Calu3 (cell line): ENCODE measurements around the gene CIB2. TPM values are rescaled to one million over a fixed set of nuclear protein-coding genes. Genes with fewer than 3 reads are reported as not detected.

Experiments
- BruUV-seq: library from RNA; stranded (reverse); fragments of 400-500 nt; replicated peaks from 2 replicates; lab custom pipeline; 2021; lab: Mats Ljungman, UMichigan
- CTCF ChIA-PET: fragments of 300-600 bp; sonication (Branson Sonifier 250); formaldehyde crosslinking; loops from one replicate; lab custom pipeline; 2022; ENCODE audit warnings: antibody characterized with exemption; lab: Charles Lee
- DNase-seq: peaks from one replicate; pipeline ENCODE4 v3.0.0; 2022
- H3K27ac Mint-ChIP-seq: one replicate; pipeline ENCODE4 v1.8.0; 2022; ENCODE audit warnings: mixed read lengths; ENCODE audit not compliant: unreplicated experiment
- H3K27me3 Mint-ChIP-seq: one replicate; pipeline ENCODE4 v1.8.0; 2022; ENCODE audit warnings: mixed read lengths; ENCODE audit not compliant: unreplicated experiment
- H3K36me3 Mint-ChIP-seq: one replicate; pipeline ENCODE4 v1.8.0; 2022; ENCODE audit warnings: mild to moderate bottlenecking, moderate library complexity, mixed read lengths; ENCODE audit not compliant: insufficient read depth, unreplicated experiment
- H3K4me1 Mint-ChIP-seq: one replicate; pipeline ENCODE4 v1.8.0; 2022; ENCODE audit warnings: mild to moderate bottlenecking, low read depth, mixed read lengths; ENCODE audit not compliant: unreplicated experiment
- H3K4me3 Mint-ChIP-seq: one replicate; pipeline ENCODE4 v1.8.0; 2022; ENCODE audit warnings: mild to moderate bottlenecking, low read depth, moderate library complexity, mixed read lengths; ENCODE audit not compliant: unreplicated experiment
- H3K9me3 Mint-ChIP-seq: one replicate; pipeline ENCODE4 v1.8.0; 2022; ENCODE audit warnings: low read depth, mixed read lengths; ENCODE audit not compliant: unreplicated experiment
- intact Hi-C: fragments of 100-400 bp; cut with micrococcal nuclease; formaldehyde crosslinking; loops from one replicate; pipeline ENCODE4 v1.10.0; 2022; ENCODE audit not compliant: unreplicated experiment
- total RNA-seq: library from RNA; stranded (reverse); gene quantifications from 2 replicates; pipeline ENCODE4 v1.2.3, GENCODE V29; 2022
- TF ChIP-seq, protein P1 (sequence below): fragments of 200-600 bp; IDR thresholded peaks from one replicate; pipeline ENCODE4 v1.8.0; 2022; ENCODE audit warnings: antibody characterized with exemption; ENCODE audit not compliant: unreplicated experiment

The CIB2 gene
- total RNA-seq, 1 experiment from 2014 or later: 15.7 TPM

- intact Hi-C loops: loop anchor here (5.0 kb wide), 1 partner anchor 59 kb away; no protein-coding TSS in a partner anchor
- CTCF ChIA-PET: interaction anchor here (0.6 to 1.0 kb wide), 6 partner anchors 9 to 189 kb away, joined by 3 to 8 read pairs (median 4); no protein-coding TSS in a partner anchor
- Mint-ChIP-seq H3K4me1 (no peaks in the 10 kb centered on the region), H3K36me3 (no peaks in the 10 kb centered on the region), H3K27ac (no peak overlapping the region), H3K9me3 (no peaks in the 10 kb centered on the region), H3K27me3 (no peaks in the 10 kb centered on the region), H3K4me3 (no peak overlapping the region)
- no TSS peak for BruUV-seq
- DNase-seq: no peak
- TF ChIP-seq, protein P1, sequence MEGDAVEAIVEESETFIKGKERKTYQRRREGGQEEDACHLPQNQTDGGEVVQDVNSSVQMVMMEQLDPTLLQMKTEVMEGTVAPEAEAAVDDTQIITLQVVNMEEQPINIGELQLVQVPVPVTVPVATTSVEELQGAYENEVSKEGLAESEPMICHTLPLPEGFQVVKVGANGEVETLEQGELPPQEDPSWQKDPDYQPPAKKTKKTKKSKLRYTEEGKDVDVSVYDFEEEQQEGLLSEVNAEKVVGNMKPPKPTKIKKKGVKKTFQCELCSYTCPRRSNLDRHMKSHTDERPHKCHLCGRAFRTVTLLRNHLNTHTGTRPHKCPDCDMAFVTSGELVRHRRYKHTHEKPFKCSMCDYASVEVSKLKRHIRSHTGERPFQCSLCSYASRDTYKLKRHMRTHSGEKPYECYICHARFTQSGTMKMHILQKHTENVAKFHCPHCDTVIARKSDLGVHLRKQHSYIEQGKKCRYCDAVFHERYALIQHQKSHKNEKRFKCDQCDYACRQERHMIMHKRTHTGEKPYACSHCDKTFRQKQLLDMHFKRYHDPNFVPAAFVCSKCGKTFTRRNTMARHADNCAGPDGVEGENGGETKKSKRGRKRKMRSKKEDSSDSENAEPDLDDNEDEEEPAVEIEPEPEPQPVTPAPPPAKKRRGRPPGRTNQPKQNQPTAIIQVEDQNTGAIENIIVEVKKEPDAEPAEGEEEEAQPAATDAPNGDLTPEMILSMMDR: no peak
These were observed 65.0 kb downstream of the CIB2 start for GRCh38 chr15:78065973-78066946.

- H3K4me3 Mint-ChIP-seq: no peak overlapping the region
These were observed 65.9 kb downstream of the CIB2 start for GRCh38 chr15:78065284-78065872.

GRCh38 chr15:78064544-78064943, 66.7 kb downstream of the CIB2 start:
- TF ChIP-seq, protein P1: no peak
- H3K4me1 Mint-ChIP-seq: peaks cover under 1% of the 10 kb centered on the region
- H3K36me3 Mint-ChIP-seq: no peaks in the 10 kb centered on the region
- CTCF ChIA-PET: no interaction called here
- no peak for DNase-seq
- no peak overlapping the region for H3K4me3 Mint-ChIP-seq
- no peak overlapping the region for H3K27ac Mint-ChIP-seq
- H3K9me3 Mint-ChIP-seq: no peaks in the 10 kb centered on the region
- H3K27me3 Mint-ChIP-seq: no peaks in the 10 kb centered on the region
- intact Hi-C loops: no loop called here
- BruUV-seq: no TSS peak

More at GRCh38 chr15:78065284-78065872, 65.9 kb downstream of the CIB2 start:
- H3K27me3 Mint-ChIP-seq: no peaks in the 10 kb centered on the region
- BruUV-seq: no TSS peak
- no peaks in the 10 kb centered on the region for H3K4me1 Mint-ChIP-seq
- TF ChIP-seq, protein P1: no peak
- no peaks in the 10 kb centered on the region for H3K36me3 Mint-ChIP-seq
- CTCF ChIA-PET: interaction anchor here (0.6 to 1.0 kb wide), 5 partner anchors 8 to 162 kb away, joined by 3 to 8 read pairs (median 3); no protein-coding TSS in a partner anchor
- H3K9me3 Mint-ChIP-seq: no peaks in the 10 kb centered on the region
- no peak overlapping the region for H3K27ac Mint-ChIP-seq
- intact Hi-C loops: loop anchor here (5.0 kb wide), 1 partner anchor 58 kb away; no protein-coding TSS in a partner anchor
- no peak for DNase-seq

GRCh38 chr15:78063970-78064385, 67.3 kb downstream of the CIB2 start:
- Mint-ChIP-seq H3K36me3 (no peaks in the 10 kb centered on the region), H3K27ac (no peak overlapping the region), H3K4me3 (no peak overlapping the region), H3K9me3 (no peaks in the 10 kb centered on the region), H3K4me1 (peaks cover 6% of the 10 kb centered on the region), H3K27me3 (no peaks in the 10 kb centered on the region)
- no TSS peak for BruUV-seq
- no peak for DNase-seq
- intact Hi-C loops: no loop called here
- CTCF ChIA-PET: no interaction called here
- TF ChIP-seq, protein P1: no peak
